ENCODE data around the gene UBL4B. TPM values are rescaled to one million over a fixed set of nuclear protein-coding genes. Genes with fewer than 3 reads are reported as not detected.
A peak's percentile ranks its signal among the peaks of the same experiment; 100 is the strongest.

UBL4B gene
- total and polyA plus RNA-seq, 2 experiments from 2014 or later, result not detected

DNA sequence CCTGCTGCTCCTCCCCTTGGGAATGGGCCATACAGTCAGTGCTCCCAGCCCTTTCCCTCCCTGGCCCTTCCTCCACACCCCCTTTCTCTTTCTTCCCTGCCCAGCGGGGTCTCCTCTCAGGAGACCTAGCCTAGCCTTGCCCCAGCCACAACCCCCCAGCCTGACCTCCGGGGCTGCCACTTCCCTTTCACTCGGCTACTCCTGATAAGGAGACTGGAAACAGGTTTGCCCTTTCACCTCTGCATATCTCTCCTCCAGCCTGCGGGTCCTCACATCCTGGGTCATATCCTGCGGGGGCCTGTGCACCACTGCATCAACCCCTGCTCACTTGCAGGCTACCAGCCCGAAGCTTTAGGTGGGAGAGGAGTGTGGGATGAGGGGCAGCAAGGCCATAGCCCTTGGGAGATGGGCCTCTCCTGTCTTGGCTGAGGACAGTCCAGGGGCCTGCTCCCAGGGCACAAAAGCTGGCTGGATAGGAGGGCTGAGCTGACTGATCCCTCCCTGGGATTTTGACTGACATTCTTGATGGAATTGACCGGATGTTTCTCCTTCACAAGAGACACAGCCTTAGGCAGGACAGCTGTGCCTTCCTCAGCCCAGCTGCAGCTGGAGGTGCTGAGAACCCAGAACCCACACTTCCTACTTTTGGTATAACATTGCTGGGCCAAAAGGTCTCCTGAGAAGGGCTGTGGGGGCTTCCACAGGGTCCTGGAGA is 22.5 kb upstream of the UBL4B start:
- Mint-ChIP-seq H3K36me3 (ENCODE audit: low read depth) (no peaks in the 10 kb centered on the region; the same call in 2 of the 3 replicates), H3K4me1 (peaks cover 21% of the 10 kb centered on the region), H3K27ac (no peak overlapping the region), H3K27me3 (ENCODE audit: insufficient read depth, low read depth, poor library complexity) (peaks cover 37% of the 10 kb centered on the region), H3K4me3 (no peak overlapping the region), H3K9me3 (no peaks in the 10 kb centered on the region)
- H3K79me2 ChIP-seq (replicated peaks; ENCODE audit: insufficient read depth), result no peaks in the 10 kb centered on the region
- peak overlapping the region; percentile 66 for H2AFZ ChIP-seq
- H3K27me3 ChIP-seq (ENCODE audit: insufficient read depth), result peaks cover 33% of the 10 kb centered on the region
- no peak overlapping the region for H3K4me2 ChIP-seq
- no peak overlapping the region for H3K4me3 ChIP-seq
- no peaks in the 10 kb centered on the region for H3F3A ChIP-seq (replicated peaks; ENCODE audit: low read depth)
- ATAC-seq (peak; percentile 49), DNase-seq (ENCODE audit: low spot score) (no peak)
- no peak for TF ChIP-seq ZNF331 (CRISPR knock-in tag; IDR thresholded peaks at IDR 0.05; ENCODE audit: low read depth)
- TF ChIP-seq ZNF114 (CRISPR knock-in tag; IDR thresholded peaks at IDR 0.05), result no peak
- no peak for TF ChIP-seq STAT1 (IDR thresholded peaks at IDR 0.05; ENCODE audit: unreplicated experiment)
- TF ChIP-seq CTCF (conservative IDR thresholded peaks at IDR 0.05; ENCODE audit: low read depth in 2 of 2), result no peak
- no peak overlapping the region for H3K27ac ChIP-seq (ENCODE audit: low read depth)
- H3K36me3 ChIP-seq (ENCODE audit: insufficient read depth), result no peaks in the 10 kb centered on the region
- peaks cover 10% of the 10 kb centered on the region for H3K4me1 ChIP-seq (ENCODE audit: insufficient read depth)
- H3K9me2 ChIP-seq (ENCODE audit: insufficient read depth), result no peaks in the 10 kb centered on the region
- peaks cover 7% of the 10 kb centered on the region; the same call in 1 of the 2 replicates for H4K20me1 ChIP-seq (replicated peaks; ENCODE audit: insufficient read depth)

- H3K27ac Mint-ChIP-seq, result no peak overlapping the region
- DNase-seq (ENCODE audit: low spot score) (no peak), ATAC-seq (no peak)
- Histone ChIP-seq H3K4me2 (no peak overlapping the region), H3K27ac (ENCODE audit: low read depth) (no peak overlapping the region), H3F3A (replicated peaks; ENCODE audit: low read depth) (no peaks in the 10 kb centered on the region), H3K36me3 (ENCODE audit: insufficient read depth) (no peaks in the 10 kb centered on the region), H3K4me1 (ENCODE audit: insufficient read depth) (no peaks in the 10 kb centered on the region; the same call in 1 of the 2 replicates), H3K9me2 (ENCODE audit: insufficient read depth) (no peaks in the 10 kb centered on the region), H3K27me3 (ENCODE audit: insufficient read depth) (peaks cover 16% of the 10 kb centered on the region), H3K79me2 (replicated peaks; ENCODE audit: insufficient read depth) (no peaks in the 10 kb centered on the region), H2AFZ (no peak overlapping the region), H4K20me1 (replicated peaks; ENCODE audit: insufficient read depth) (no peaks in the 10 kb centered on the region), H3K4me3 (no peak overlapping the region)
- H3K9me3 Mint-ChIP-seq, result no peaks in the 10 kb centered on the region
- H3K4me1 Mint-ChIP-seq, result peaks cover 9% of the 10 kb centered on the region
- no peaks in the 10 kb centered on the region for H3K36me3 Mint-ChIP-seq (ENCODE audit: low read depth)
- H3K27me3 Mint-ChIP-seq (ENCODE audit: insufficient read depth, low read depth, poor library complexity), result peaks cover 21% of the 10 kb centered on the region
- no peak overlapping the region for H3K4me3 Mint-ChIP-seq
- TF ChIP-seq ETS1 (IDR thresholded peaks at IDR 0.05) (no peak), ZNF331 (CRISPR knock-in tag; IDR thresholded peaks at IDR 0.05; ENCODE audit: low read depth) (no peak), EZH2phosphoT487 (IDR thresholded peaks at IDR 0.05; ENCODE audit: unreplicated experiment) (no peak), NANOG (IDR thresholded peaks at IDR 0.05; ENCODE audit: borderline replicate concordance) (no peak), CTCF (conservative IDR thresholded peaks at IDR 0.05; ENCODE audit: low read depth in 2 of 2) (no peak), CREB1 (CRISPR knock-in tag; IDR thresholded peaks at IDR 0.05; ENCODE audit: low read depth) (no peak)
- TF ChIP-seq, protein P1, sequence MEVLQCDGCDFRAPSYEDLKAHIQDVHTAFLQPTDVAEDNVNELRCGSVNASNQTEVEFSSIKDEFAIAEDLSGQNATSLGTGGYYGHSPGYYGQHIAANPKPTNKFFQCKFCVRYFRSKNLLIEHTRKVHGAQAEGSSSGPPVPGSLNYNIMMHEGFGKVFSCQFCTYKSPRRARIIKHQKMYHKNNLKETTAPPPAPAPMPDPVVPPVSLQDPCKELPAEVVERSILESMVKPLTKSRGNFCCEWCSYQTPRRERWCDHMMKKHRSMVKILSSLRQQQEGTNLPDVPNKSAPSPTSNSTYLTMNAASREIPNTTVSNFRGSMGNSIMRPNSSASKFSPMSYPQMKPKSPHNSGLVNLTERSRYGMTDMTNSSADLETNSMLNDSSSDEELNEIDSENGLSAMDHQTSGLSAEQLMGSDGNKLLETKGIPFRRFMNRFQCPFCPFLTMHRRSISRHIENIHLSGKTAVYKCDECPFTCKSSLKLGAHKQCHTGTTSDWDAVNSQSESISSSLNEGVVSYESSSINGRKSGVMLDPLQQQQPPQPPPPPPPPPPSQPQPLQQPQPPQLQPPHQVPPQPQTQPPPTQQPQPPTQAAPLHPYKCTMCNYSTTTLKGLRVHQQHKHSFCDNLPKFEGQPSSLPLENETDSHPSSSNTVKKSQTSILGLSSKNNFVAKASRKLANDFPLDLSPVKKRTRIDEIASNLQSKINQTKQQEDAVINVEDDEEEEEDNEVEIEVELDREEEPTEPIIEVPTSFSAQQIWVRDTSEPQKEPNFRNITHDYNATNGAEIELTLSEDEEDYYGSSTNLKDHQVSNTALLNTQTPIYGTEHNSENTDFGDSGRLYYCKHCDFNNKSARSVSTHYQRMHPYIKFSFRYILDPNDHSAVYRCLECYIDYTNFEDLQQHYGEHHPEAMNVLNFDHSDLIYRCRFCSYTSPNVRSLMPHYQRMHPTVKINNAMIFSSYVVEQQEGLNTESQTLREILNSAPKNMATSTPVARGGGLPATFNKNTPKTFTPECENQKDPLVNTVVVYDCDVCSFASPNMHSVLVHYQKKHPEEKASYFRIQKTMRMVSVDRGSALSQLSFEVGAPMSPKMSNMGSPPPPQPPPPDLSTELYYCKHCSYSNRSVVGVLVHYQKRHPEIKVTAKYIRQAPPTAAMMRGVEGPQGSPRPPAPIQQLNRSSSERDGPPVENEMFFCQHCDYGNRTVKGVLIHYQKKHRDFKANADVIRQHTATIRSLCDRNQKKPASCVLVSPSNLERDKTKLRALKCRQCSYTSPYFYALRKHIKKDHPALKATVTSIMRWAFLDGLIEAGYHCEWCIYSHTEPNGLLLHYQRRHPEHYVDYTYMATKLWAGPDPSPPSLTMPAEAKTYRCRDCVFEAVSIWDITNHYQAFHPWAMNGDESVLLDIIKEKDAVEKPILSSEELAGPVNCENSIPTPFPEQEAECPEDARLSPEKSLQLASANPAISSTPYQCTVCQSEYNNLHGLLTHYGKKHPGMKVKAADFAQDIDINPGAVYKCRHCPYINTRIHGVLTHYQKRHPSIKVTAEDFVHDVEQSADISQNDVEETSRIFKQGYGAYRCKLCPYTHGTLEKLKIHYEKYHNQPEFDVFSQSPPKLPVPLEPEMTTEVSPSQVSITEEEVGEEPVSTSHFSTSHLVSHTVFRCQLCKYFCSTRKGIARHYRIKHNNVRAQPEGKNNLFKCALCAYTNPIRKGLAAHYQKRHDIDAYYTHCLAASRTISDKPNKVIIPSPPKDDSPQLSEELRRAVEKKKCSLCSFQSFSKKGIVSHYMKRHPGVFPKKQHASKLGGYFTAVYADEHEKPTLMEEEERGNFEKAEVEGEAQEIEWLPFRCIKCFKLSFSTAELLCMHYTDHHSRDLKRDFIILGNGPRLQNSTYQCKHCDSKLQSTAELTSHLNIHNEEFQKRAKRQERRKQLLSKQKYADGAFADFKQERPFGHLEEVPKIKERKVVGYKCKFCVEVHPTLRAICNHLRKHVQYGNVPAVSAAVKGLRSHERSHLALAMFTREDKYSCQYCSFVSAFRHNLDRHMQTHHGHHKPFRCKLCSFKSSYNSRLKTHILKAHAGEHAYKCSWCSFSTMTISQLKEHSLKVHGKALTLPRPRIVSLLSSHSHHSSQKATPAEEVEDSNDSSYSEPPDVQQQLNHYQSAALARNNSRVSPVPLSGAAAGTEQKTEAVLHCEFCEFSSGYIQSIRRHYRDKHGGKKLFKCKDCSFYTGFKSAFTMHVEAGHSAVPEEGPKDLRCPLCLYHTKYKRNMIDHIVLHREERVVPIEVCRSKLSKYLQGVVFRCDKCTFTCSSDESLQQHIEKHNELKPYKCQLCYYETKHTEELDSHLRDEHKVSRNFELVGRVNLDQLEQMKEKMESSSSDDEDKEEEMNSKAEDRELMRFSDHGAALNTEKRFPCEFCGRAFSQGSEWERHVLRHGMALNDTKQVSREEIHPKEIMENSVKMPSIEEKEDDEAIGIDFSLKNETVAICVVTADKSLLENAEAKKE (CRISPR knock-in tag; IDR thresholded peaks at IDR 0.05), result no peak
Measured at GRCh38 chr1:110091381-110091780, 20.9 kb upstream of the UBL4B start.
